ENCODE results near the gene KIF26A.

The KIF26A gene

GRCh38 chr14:104194716-104195115 is 56.3 kb downstream of the KIF26A start:
- no peaks in the 10 kb centered on the region for H3K9me3 ChIP-seq (ENCODE audit: control insufficient read depth in 1 of 2, low read length in 2 of 2)
- H3K36me3 ChIP-seq (ENCODE audit: control insufficient read depth in 1 of 2, insufficient read depth in 2 of 2, low read length in 2 of 2) = no peaks in the 10 kb centered on the region
- H3K4me3 ChIP-seq (ENCODE audit: low read depth in 1 of 2, low read length in 2 of 2) = no peak overlapping the region
- H3K27me3 ChIP-seq (ENCODE audit: control insufficient read depth in 1 of 2, insufficient read depth in 2 of 2, low read length in 2 of 2) = no peaks in the 10 kb centered on the region
- H3K4me1 ChIP-seq (ENCODE audit: control insufficient read depth in 1 of 2, insufficient read depth in 2 of 2, low read length in 2 of 2) = no peaks in the 10 kb centered on the region
- no peak overlapping the region for H3K9ac ChIP-seq (ENCODE audit: low read depth in 1 of 2, low read length in 2 of 2)
- no peak overlapping the region for H3K27ac ChIP-seq (ENCODE audit: low read depth, low read length)

- Histone ChIP-seq H3K4me3 (ENCODE audit: low read depth in 1 of 2, low read length in 2 of 2) (no peak overlapping the region), H3K36me3 (ENCODE audit: control insufficient read depth in 1 of 2, insufficient read depth in 2 of 2, low read length in 2 of 2) (no peaks in the 10 kb centered on the region), H3K4me1 (ENCODE audit: control insufficient read depth in 1 of 2, insufficient read depth in 2 of 2, low read length in 2 of 2) (no peaks in the 10 kb centered on the region), H3K27ac (ENCODE audit: low read depth, low read length) (no peak overlapping the region), H3K9ac (ENCODE audit: low read depth in 1 of 2, low read length in 2 of 2) (no peak overlapping the region), H3K27me3 (ENCODE audit: control insufficient read depth in 1 of 2, insufficient read depth in 2 of 2, low read length in 2 of 2) (no peaks in the 10 kb centered on the region), H3K9me3 (ENCODE audit: control insufficient read depth in 1 of 2, low read length in 2 of 2) (no peaks in the 10 kb centered on the region)
Observed at GRCh38 chr14:104195361-104195760, 57.0 kb downstream of the KIF26A start.

GRCh38 chr14:104195878-104196277 is 57.5 kb downstream of the KIF26A start:
- Histone ChIP-seq H3K27me3 (ENCODE audit: control insufficient read depth in 1 of 2, insufficient read depth in 2 of 2, low read length in 2 of 2) (no peaks in the 10 kb centered on the region), H3K9ac (ENCODE audit: low read depth in 1 of 2, low read length in 2 of 2) (no peak overlapping the region), H3K27ac (ENCODE audit: low read depth, low read length) (no peak overlapping the region), H3K4me1 (ENCODE audit: control insufficient read depth in 1 of 2, insufficient read depth in 2 of 2, low read length in 2 of 2) (no peaks in the 10 kb centered on the region), H3K36me3 (ENCODE audit: control insufficient read depth in 1 of 2, insufficient read depth in 2 of 2, low read length in 2 of 2) (no peaks in the 10 kb centered on the region), H3K4me3 (ENCODE audit: low read depth in 1 of 2, low read length in 2 of 2) (no peak overlapping the region), H3K9me3 (ENCODE audit: control insufficient read depth in 1 of 2, low read length in 2 of 2) (no peaks in the 10 kb centered on the region)

- peaks cover 0 to under 1% of the 10 kb centered on the region in 2 donors for H3K4me1 ChIP-seq (ENCODE audit: control insufficient read depth in 1 of 2, insufficient read depth in 2 of 2, low read length in 2 of 2)
- no peak overlapping the region for H3K27ac ChIP-seq (ENCODE audit: low read depth, low read length)
- H3K27me3 ChIP-seq (ENCODE audit: control insufficient read depth in 1 of 2, insufficient read depth in 2 of 2, low read length in 2 of 2) = no peaks in the 10 kb centered on the region
- H3K4me3 ChIP-seq (ENCODE audit: low read depth in 1 of 2, low read length in 2 of 2) = no peak overlapping the region
- no peak overlapping the region for H3K9ac ChIP-seq (ENCODE audit: low read depth in 1 of 2, low read length in 2 of 2)
- H3K36me3 ChIP-seq (ENCODE audit: control insufficient read depth in 1 of 2, insufficient read depth in 2 of 2, low read length in 2 of 2) = no peaks in the 10 kb centered on the region
- no peaks in the 10 kb centered on the region for H3K9me3 ChIP-seq (ENCODE audit: control insufficient read depth in 1 of 2, low read length in 2 of 2)
Observed at GRCh38 chr14:104196461-104197140, 58.2 kb downstream of the KIF26A start.

- Histone ChIP-seq H3K36me3 (ENCODE audit: control insufficient read depth in 1 of 2, insufficient read depth in 2 of 2, low read length in 2 of 2) (no peaks in the 10 kb centered on the region), H3K9ac (ENCODE audit: low read depth in 1 of 2, low read length in 2 of 2) (no peak overlapping the region), H3K4me3 (ENCODE audit: low read depth in 1 of 2, low read length in 2 of 2) (no peak overlapping the region), H3K27me3 (ENCODE audit: control insufficient read depth in 1 of 2, insufficient read depth in 2 of 2, low read length in 2 of 2) (no peaks in the 10 kb centered on the region), H3K27ac (ENCODE audit: low read depth, low read length) (no peak overlapping the region), H3K9me3 (ENCODE audit: control insufficient read depth in 1 of 2, low read length in 2 of 2) (no peaks in the 10 kb centered on the region), H3K4me1 (ENCODE audit: control insufficient read depth in 1 of 2, insufficient read depth in 2 of 2, low read length in 2 of 2) (peaks cover 0 to 6% of the 10 kb centered on the region in 2 donors)
Observed at GRCh38 chr14:104197449-104198247, 59.3 kb downstream of the KIF26A start.

GRCh38 chr14:104199266-104199895 is 61.0 kb downstream of the KIF26A start:
- Histone ChIP-seq H3K9ac (ENCODE audit: low read depth in 1 of 2, low read length in 2 of 2) (no peak overlapping the region), H3K9me3 (ENCODE audit: control insufficient read depth in 1 of 2, low read length in 2 of 2) (no peaks in the 10 kb centered on the region), H3K4me1 (ENCODE audit: control insufficient read depth in 1 of 2, insufficient read depth in 2 of 2, low read length in 2 of 2) (peaks cover 0 to 6% of the 10 kb centered on the region in 2 donors), H3K4me3 (ENCODE audit: low read depth in 1 of 2, low read length in 2 of 2) (no peak overlapping the region), H3K36me3 (ENCODE audit: control insufficient read depth in 1 of 2, insufficient read depth in 2 of 2, low read length in 2 of 2) (no peaks in the 10 kb centered on the region), H3K27me3 (ENCODE audit: control insufficient read depth in 1 of 2, insufficient read depth in 2 of 2, low read length in 2 of 2) (no peaks in the 10 kb centered on the region), H3K27ac (ENCODE audit: low read depth, low read length) (no peak overlapping the region)

GRCh38 chr14:104200106-104200505 is 61.7 kb downstream of the KIF26A start:
- Histone ChIP-seq H3K4me3 (ENCODE audit: low read depth in 1 of 2, low read length in 2 of 2) (no peak overlapping the region), H3K9ac (ENCODE audit: low read depth in 1 of 2, low read length in 2 of 2) (no peak overlapping the region), H3K9me3 (ENCODE audit: control insufficient read depth in 1 of 2, low read length in 2 of 2) (no peaks in the 10 kb centered on the region), H3K4me1 (ENCODE audit: control insufficient read depth in 1 of 2, insufficient read depth in 2 of 2, low read length in 2 of 2) (peaks cover 0 to 6% of the 10 kb centered on the region in 2 donors), H3K36me3 (ENCODE audit: control insufficient read depth in 1 of 2, insufficient read depth in 2 of 2, low read length in 2 of 2) (no peaks in the 10 kb centered on the region), H3K27ac (ENCODE audit: low read depth, low read length) (no peak overlapping the region), H3K27me3 (ENCODE audit: control insufficient read depth in 1 of 2, insufficient read depth in 2 of 2, low read length in 2 of 2) (no peaks in the 10 kb centered on the region)

GRCh38 chr14:104200591-104200990 is 62.2 kb downstream of the KIF26A start:
- H3K4me1 ChIP-seq (ENCODE audit: control insufficient read depth in 1 of 2, insufficient read depth in 2 of 2, low read length in 2 of 2) = peaks cover 0 to 6% of the 10 kb centered on the region in 2 donors
- no peak overlapping the region for H3K27ac ChIP-seq (ENCODE audit: low read depth, low read length)
- H3K9ac ChIP-seq (ENCODE audit: low read depth in 1 of 2, low read length in 2 of 2) = no peak overlapping the region
- no peaks in the 10 kb centered on the region for H3K27me3 ChIP-seq (ENCODE audit: control insufficient read depth in 1 of 2, insufficient read depth in 2 of 2, low read length in 2 of 2)
- H3K36me3 ChIP-seq (ENCODE audit: control insufficient read depth in 1 of 2, insufficient read depth in 2 of 2, low read length in 2 of 2) = no peaks in the 10 kb centered on the region
- no peaks in the 10 kb centered on the region for H3K9me3 ChIP-seq (ENCODE audit: control insufficient read depth in 1 of 2, low read length in 2 of 2)
- H3K4me3 ChIP-seq (ENCODE audit: low read depth in 1 of 2, low read length in 2 of 2) = no peak overlapping the region

GRCh38 chr14:104201063-104201462 is 62.7 kb downstream of the KIF26A start:
- Histone ChIP-seq H3K9me3 (ENCODE audit: control insufficient read depth in 1 of 2, low read length in 2 of 2) (no peaks in the 10 kb centered on the region), H3K36me3 (ENCODE audit: control insufficient read depth in 1 of 2, insufficient read depth in 2 of 2, low read length in 2 of 2) (no peaks in the 10 kb centered on the region), H3K27me3 (ENCODE audit: control insufficient read depth in 1 of 2, insufficient read depth in 2 of 2, low read length in 2 of 2) (no peaks in the 10 kb centered on the region), H3K4me3 (ENCODE audit: low read depth in 1 of 2, low read length in 2 of 2) (no peak overlapping the region), H3K9ac (ENCODE audit: low read depth in 1 of 2, low read length in 2 of 2) (no peak overlapping the region), H3K4me1 (ENCODE audit: control insufficient read depth in 1 of 2, insufficient read depth in 2 of 2, low read length in 2 of 2) (peaks cover 0 to 6% of the 10 kb centered on the region in 2 donors), H3K27ac (ENCODE audit: low read depth, low read length) (no peak overlapping the region)

- Histone ChIP-seq H3K9ac (ENCODE audit: low read depth in 1 of 2, low read length in 2 of 2) (no peak overlapping the region), H3K4me1 (ENCODE audit: control insufficient read depth in 1 of 2, insufficient read depth in 2 of 2, low read length in 2 of 2) (peaks cover 2 to 6% of the 10 kb centered on the region in 2 donors), H3K27ac (ENCODE audit: low read depth, low read length) (no peak overlapping the region), H3K27me3 (ENCODE audit: control insufficient read depth in 1 of 2, insufficient read depth in 2 of 2, low read length in 2 of 2) (no peaks in the 10 kb centered on the region), H3K4me3 (ENCODE audit: low read depth in 1 of 2, low read length in 2 of 2) (no peak overlapping the region), H3K36me3 (ENCODE audit: control insufficient read depth in 1 of 2, insufficient read depth in 2 of 2, low read length in 2 of 2) (no peaks in the 10 kb centered on the region), H3K9me3 (ENCODE audit: control insufficient read depth in 1 of 2, low read length in 2 of 2) (no peaks in the 10 kb centered on the region)
Observed at GRCh38 chr14:104201496-104201895, 63.1 kb downstream of the KIF26A start.

All from duodenal mucosa (tissue), 2 donors.